DND-41 (cell line): ENCODE measurements around the gene MRPS18A.

Experiments used
- EZH2 ChIP-seq: IDR thresholded peaks from 3 replicates; pipeline ENCODE4 v1.6.1; 2012; ENCODE audit warnings: borderline replicate concordance, low read depth, mild to moderate bottlenecking, moderate library complexity, low read length, inconsistent platforms; ENCODE audit not compliant: severe bottlenecking
- TF ChIP-seq, protein P1 (sequence below): IDR thresholded peaks from 2 replicates; pipeline ENCODE4 v1.5.1; 2012; ENCODE audit warnings: borderline replicate concordance, low read length, moderate library complexity, mild to moderate bottlenecking; ENCODE audit not compliant: poor library complexity, severe bottlenecking; ENCODE audit errors: extremely low read depth

DNA sequence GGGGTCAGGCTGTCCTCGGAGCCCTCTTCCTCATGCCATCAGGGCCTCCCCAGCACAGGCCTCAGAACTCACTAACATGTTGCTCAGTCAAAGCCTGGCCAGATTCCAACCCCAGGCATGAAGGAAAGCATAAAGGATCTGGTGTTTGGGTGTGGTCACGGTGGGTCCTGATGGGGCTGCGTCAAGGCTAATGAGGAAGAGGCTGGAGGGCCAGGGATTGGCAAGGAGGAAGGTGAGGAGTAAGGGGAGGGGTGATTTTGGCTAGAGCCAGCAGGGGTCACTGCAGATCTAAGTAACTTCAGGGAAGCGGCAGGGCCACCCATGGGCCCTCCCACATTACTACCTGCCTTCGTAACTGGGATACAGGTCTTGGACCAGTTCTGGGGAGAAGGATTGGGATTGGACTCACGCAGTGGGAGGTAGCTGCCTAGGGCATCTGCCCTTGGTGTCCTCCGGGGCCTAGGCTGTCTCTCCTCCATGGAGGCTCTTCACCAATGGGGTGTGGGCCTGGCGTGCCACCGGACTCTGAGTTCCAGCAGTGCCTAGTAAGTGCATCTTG, 36.2 kb upstream of the MRPS18A start:
- TF ChIP-seq, protein P1, sequence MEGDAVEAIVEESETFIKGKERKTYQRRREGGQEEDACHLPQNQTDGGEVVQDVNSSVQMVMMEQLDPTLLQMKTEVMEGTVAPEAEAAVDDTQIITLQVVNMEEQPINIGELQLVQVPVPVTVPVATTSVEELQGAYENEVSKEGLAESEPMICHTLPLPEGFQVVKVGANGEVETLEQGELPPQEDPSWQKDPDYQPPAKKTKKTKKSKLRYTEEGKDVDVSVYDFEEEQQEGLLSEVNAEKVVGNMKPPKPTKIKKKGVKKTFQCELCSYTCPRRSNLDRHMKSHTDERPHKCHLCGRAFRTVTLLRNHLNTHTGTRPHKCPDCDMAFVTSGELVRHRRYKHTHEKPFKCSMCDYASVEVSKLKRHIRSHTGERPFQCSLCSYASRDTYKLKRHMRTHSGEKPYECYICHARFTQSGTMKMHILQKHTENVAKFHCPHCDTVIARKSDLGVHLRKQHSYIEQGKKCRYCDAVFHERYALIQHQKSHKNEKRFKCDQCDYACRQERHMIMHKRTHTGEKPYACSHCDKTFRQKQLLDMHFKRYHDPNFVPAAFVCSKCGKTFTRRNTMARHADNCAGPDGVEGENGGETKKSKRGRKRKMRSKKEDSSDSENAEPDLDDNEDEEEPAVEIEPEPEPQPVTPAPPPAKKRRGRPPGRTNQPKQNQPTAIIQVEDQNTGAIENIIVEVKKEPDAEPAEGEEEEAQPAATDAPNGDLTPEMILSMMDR = peak; percentile 82
- TF ChIP-seq EZH2 = no peak
